Caki2 (cell line): ENCODE data around the gene WWOX. TPM values are rescaled to one million over a fixed set of nuclear protein-coding genes. Genes with fewer than 3 reads are reported as not detected.

Experiments used
- DNase-seq: peaks from one replicate; pipeline ENCODE4 v3.0.0-alpha.2; 2015; ENCODE audit warnings: low read depth
- in situ Hi-C: cut with HindIII; loops from 2 replicates; pipeline ENCODE4 v1.10.0; 2016; ENCODE audit warnings: low sequenced_read_pairs, low pct_unique_long_range_greater_than_20kb, mixed read lengths
- total RNA-seq: library from RNA; depleted of rRNA; stranded (reverse); fragments of >200 nt; shearing (Covaris generic); gene quantifications from 2 replicates; pipeline ENCODE4 v1.2.3, GENCODE V29; 2014; ENCODE audit warnings: low replicate concordance

The WWOX gene
- total RNA-seq, 1 experiment from 2014 or later: 15.1 TPM

DNA sequence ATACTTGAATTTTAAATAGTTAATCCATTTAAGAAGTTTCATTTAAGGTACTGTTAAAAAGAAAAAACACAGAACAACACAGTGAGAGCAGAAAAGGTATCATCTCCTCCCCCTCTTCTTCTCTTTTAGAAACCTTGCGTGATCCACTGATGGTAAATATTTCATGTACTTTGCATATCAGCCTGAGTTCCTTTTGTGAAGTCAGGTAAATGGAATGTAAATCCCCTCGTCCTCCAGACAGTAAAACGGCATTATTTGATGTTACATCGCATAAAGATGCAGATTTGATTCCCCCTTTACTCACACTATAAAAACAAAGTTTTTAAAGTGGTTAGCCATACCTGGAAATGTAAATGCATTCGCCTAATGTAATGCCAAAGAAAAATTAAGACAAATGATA, 234.4 kb downstream of the WWOX start:
- no peak for DNase-seq
- in situ Hi-C loops: no loop called here

- no peak for DNase-seq
- in situ Hi-C loops: no loop called here
Observed at GRCh38 chr16:78340590-78340989, 241.1 kb downstream of the WWOX start.

DNA sequence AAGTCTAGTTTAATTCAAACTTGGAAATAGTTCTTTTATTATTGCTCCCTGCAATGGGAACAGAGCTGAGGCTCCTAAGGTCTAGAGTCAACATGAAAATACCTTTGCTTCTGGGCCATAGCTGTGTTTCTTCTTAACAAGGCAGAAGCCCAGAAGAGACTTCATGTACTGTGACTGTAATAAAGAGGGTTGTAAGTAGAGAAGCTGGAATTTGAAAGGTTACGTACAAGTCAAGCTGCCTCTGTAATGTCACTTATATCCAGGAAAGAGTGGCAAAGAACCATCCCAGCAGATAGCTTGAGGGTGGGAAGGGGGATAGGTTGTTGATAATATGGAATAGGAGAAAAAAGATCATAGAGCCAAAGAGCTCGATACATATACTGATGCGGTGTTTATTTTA, 248.6 kb downstream of the WWOX start:
- DNase-seq: no peak
- in situ Hi-C loops: no loop called here

DNA sequence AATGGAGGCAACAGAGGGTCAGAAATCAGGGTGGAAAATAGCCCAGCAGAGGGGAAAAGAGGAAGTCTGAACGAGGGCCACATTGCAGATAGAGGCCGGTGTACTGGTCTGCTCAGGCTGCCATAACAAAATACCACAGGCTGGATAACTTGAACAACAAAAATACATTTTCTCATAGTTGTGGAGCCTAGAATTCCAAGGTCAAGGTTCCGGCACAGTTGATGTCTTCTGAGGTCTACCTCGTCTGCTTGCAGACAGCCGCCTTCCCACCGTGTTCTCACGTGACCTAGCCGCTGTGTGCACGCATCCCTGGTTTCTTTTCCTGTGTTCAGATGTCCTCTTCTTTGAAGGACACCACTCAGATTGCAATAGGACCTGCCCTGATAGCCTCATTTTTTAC, 249.4 kb downstream of the WWOX start:
- in situ Hi-C loops: no loop called here
- DNase-seq: no peak

GRCh38 chr16:78352184-78352583, 252.7 kb downstream of the WWOX start:
- in situ Hi-C loops: no loop called here
- DNase-seq: no peak

- no peak for DNase-seq
- in situ Hi-C loops: no loop called here
Observed at GRCh38 chr16:78353640-78354275, 254.3 kb downstream of the WWOX start.

GRCh38 chr16:78362524-78363135, 263.2 kb downstream of the WWOX start:
- in situ Hi-C loops: no loop called here
- DNase-seq: no peak

DNA sequence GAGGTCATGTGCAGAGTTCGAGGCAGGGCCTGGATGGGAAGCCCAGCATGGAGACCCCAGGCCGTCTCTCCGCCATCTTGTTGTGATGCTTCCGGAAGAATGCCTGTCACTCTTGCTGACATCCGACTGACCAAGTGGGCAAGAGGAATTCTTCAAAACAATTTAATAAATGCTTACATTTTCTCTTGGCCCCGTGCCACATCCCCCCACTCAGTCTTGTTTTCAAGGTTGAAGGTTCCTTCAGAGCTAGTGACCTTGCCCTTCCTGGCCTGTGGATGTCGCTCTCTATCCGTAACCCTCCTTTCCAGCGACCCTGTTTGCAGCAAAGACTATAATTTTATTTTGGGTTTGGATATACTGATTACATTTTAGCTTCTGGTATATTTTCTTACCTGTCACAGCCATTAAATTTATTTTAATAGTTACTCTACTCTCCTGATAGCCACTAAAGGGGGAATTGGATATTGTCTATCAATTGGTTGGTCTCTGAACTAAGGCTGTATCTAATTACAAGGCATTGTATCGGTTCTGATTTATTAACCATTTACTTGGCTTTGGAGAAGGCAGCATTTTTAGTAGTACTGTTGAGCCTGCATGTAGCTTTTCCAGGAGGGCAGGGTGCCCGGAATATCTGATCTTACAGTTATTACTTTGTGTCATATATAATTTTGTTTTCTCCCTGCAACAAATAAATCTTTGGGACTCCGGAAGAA, 264.5 kb downstream of the WWOX start:
- in situ Hi-C loops: no loop called here

DNA sequence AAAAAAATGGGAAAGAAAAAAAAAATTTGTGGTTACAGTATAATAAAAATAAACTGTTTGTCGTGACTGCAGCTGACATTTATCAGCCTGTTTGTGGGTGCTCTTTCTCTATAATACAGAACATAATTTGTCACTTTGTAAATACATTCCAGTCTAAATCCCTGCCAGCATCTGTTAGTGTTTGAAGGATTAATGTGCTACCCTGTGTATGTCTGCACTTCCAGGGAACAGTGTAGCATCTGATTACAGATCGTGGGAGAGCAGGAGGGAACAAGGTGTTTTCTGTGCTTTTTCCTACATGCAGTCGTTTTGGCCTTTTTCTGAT, 265.1 kb downstream of the WWOX start:
- in situ Hi-C loops: no loop called here
- no peak for DNase-seq

More for the DNA sequence above, 264.5 kb downstream of the WWOX start:
- no peak for DNase-seq

GRCh38 chr16:78365366-78365765, 265.9 kb downstream of the WWOX start:
- DNase-seq: no peak
- in situ Hi-C loops: no loop called here

GRCh38 chr16:78368121-78369102, 269.0 kb downstream of the WWOX start:
- no peak for DNase-seq
- in situ Hi-C loops: no loop called here

GRCh38 chr16:78372277-78372676, 272.8 kb downstream of the WWOX start:
- DNase-seq: no peak
- in situ Hi-C loops: no loop called here

GRCh38 chr16:78375055-78375679, 275.7 kb downstream of the WWOX start:
- DNase-seq: no peak
- in situ Hi-C loops: no loop called here

DNA sequence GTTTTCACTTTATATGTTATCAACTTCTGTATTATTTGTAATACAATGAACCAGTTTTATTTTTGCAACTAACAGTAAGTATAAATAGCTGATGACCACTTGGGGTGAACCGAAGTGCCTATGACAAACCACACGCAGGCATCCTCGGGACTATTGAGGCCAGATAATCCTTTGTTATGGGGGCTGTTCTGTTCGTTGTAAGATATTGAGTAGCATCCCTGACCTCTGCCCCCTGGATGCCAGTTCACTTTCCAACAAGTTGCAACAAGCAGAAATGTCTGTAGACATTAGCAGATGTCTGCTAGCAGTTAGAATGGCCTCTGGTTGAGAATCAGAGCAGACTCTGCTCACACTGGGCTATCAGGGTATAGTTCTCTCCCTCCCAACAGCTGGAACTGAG, 277.0 kb downstream of the WWOX start:
- in situ Hi-C loops: no loop called here

GRCh38 chr16:78377312-78377711, 277.9 kb downstream of the WWOX start:
- DNase-seq: no peak
- in situ Hi-C loops: no loop called here

More for the DNA sequence above, 277.0 kb downstream of the WWOX start:
- no peak for DNase-seq

GRCh38 chr16:78381060-78381459, 281.6 kb downstream of the WWOX start:
- DNase-seq: no peak
- in situ Hi-C loops: no loop called here

DNA sequence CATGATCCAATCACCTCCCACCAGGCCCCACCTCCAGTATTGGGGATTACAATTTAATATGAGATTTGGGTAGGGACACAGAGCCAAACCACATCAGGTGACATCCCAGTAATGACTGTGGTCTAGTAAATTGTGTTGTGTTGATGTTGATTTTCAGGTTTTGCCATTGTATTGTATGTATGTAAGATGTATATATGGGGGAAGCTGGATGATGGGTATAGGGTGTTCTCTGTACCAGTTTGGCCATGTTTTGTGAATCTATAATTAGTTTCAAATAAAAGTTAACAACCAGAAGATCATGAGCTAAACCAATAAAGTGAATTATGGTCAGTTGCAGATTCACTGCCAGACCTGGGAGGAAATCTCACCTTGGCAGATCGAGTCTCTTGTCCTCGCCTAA, 283.7 kb downstream of the WWOX start:
- DNase-seq: no peak
- in situ Hi-C loops: no loop called here

GRCh38 chr16:78385086-78385805, 285.8 kb downstream of the WWOX start:
- DNase-seq: no peak
- in situ Hi-C loops: no loop called here
